NCI-H1092 treated with DMSO at 0.1 percent for 48 hours (cell line): ENCODE measurements around the gene AGAP3.
A peak's percentile ranks its signal among the peaks of the same experiment; 100 is the strongest.

Source experiments
- DNase-seq: peaks from one replicate; lab custom pipeline; 2025; lab: John Stamatoyannopoulos, UW

AGAP3 gene

GRCh38 chr7:151167197-151167961 lies 81.1 kb downstream of the AGAP3 start, which contains the start of gene GBX1:
Gene GBX1 (minus strand): TSS chr7:151167694. CDS start chr7:151167548, 146 bp downstream.
- no peak for DNase-seq

DNA sequence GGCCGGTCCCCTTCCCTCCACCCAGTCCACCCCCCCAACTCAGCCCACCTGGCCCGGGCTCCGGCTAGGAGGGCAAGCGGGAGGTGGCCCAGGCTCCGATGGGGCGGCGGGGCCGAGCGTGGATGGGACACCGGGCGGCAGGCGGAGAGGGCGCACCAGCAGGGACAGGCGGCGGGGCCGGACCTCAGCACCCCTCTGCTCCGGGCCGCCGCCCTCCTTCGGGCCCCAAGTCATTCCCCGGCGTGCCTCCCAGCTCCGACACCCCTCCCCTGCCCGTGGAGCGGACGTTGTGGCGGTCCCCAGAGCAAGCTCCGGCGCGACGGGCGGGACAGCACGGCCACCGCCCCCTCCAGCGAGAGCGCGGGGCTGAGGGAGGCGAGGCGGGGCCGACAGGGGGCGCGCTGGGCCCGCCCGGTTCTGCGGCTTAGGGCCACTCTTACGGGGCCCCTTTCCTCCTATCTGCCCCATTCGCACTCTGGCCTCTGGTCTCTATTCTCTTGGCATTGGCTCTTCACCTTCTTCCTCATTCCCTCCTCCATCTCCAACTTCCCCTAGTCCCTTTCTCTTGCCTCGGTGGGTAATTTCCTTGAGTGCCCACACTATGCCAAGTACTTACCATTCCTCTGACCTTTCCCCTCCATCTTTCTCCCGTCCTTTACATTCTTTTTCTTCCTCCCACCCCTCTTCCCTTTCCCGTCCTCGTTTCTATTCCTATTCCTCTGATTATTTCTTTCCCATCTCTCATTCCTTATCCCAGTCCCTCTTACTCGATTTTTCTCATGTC lies 81.9 kb downstream of the AGAP3 start:
- no peak for DNase-seq

DNA sequence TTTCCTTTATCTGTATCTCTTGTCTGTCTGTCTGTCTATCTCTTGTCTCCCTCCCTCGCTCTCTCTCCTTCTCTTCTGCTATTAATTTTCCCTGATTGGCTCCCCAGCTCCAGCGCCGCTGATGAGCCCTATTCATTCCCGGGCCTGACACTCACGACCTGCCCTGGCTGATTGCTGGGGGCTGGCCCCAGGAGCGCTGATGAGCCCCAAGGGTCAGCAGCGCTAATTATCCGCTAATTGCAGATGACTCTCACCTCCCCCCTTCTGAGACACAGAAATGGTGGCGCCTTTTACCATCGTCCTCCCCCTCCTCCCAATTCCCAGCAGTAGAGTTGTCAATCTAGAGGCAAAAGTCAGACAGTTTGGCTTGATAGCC lies 82.5 kb downstream of the AGAP3 start:
- no peak for DNase-seq

- peak; percentile 74 for DNase-seq
Observed at GRCh38 chr7:151172273-151173141, 86.2 kb downstream of the AGAP3 start.

- DNase-seq: no peak
Observed at GRCh38 chr7:151173386-151174245, 87.3 kb downstream of the AGAP3 start.

DNA sequence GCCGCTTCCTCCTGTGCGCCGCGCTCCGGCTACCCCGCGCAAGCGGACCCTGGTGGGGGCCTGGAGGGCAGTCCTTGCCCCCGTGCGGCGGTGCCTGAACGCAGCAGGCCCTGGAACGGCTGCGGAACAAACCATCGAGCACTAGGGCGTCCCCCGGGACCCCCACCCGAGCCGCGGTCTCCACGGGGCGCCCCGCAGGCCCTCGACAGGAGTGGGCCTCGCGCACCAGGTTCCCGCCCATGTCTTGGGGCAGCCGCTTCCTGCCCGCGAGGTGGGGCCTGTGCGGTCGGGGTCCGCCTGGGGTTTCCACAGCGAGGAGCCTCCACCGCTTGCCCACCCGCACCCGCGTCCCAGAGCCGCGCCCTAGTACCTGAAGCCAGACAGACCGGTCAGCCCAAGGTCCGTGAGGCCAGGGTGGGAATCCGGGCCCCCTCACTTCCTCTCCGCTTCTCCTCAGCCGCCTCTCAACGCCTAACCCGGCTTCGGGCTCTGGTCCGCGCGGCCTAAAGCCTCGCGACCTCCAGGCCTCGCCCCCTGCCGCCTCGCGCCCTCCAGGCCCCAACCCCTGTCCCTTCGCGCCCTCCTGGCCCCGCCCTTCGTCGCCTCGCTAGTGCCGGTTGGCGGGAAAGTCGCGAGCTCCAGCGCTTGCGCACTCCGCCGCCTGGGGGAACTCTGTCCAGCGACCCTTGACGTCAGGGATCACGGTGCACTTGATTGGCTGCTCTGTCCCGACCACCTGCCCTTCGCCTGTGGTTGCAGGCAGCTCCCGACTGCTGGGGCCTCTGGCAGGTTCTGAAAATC lies 88.2 kb downstream of the AGAP3 start:
- no peak for DNase-seq

- no peak for DNase-seq
Observed at GRCh38 chr7:151175047-151175792, 88.9 kb downstream of the AGAP3 start.

GRCh38 chr7:151175793-151176311 lies 89.6 kb downstream of the AGAP3 start:
- no peak for DNase-seq

- DNase-seq: no peak
Observed at GRCh38 chr7:151176401-151176800, 90.1 kb downstream of the AGAP3 start.

DNA sequence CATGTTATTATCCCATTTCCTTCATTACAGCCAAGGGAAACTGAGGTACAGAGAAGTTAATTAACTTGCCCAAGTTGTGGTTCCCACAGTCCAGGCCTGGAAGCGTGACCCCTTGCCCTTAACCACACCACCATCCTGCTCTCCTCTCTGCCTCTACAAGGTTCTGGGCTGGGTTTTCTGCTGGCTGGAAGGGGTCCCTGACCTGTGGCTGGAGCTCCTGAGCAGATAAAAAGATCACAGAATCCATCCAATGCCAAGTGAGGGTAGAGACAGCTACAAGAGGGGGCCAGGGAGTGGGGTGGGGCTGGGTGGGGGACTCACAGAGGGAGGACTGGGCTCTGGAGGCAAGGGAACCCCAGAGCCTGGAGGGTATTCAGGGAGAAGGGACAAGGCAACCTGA lies 91.0 kb downstream of the AGAP3 start:
- DNase-seq: no peak

GRCh38 chr7:151178236-151178635 lies 92.0 kb downstream of the AGAP3 start:
- no peak for DNase-seq

DNA sequence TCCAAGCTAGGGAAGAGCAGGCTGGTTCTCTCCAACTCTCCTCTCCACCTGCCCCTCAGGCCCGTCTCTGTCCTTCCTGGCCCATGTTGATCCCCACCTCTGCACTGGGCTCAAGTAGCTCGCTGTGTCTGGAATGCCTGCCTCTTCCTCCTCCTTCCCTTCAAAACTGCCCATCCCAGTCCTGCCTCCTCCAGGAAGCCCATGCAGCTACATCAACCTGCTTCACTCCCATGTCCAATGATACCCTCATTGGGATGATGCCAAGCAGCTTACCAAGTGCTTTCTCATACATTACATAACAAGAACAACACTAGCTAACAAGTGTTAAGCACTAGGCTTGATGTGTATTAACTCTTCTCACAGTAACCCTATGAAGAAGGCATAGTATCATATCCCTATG lies 92.6 kb downstream of the AGAP3 start:
- DNase-seq: no peak

- no peak for DNase-seq
Observed at GRCh38 chr7:151179287-151179860, 93.1 kb downstream of the AGAP3 start.

GRCh38 chr7:151179946-151180345 lies 93.7 kb downstream of the AGAP3 start:
- no peak for DNase-seq

DNA sequence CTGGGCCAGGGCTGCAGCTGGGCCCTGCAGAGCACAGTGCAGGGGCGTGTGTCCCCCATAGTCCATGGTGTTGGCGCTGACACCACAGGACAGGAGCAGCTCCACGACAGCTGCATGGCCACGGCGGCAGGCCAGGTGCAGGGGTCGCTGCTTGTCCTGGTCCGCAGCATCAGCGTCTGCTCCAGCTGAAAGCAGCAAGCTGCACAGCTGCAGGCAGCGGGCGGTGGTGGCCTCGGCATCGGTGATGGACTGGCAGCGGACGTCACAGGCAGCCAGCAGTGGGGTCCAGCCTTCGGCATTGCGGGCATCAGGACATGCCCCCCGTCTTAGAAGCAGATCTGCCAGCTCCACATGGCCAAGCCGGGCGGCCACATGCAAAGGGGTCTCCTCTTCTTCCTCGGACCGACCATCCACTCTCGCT lies 94.7 kb downstream of the AGAP3 start:
- DNase-seq: no peak

- DNase-seq: no peak
Observed at GRCh38 chr7:151185762-151186639, 99.7 kb downstream of the AGAP3 start.

DNA sequence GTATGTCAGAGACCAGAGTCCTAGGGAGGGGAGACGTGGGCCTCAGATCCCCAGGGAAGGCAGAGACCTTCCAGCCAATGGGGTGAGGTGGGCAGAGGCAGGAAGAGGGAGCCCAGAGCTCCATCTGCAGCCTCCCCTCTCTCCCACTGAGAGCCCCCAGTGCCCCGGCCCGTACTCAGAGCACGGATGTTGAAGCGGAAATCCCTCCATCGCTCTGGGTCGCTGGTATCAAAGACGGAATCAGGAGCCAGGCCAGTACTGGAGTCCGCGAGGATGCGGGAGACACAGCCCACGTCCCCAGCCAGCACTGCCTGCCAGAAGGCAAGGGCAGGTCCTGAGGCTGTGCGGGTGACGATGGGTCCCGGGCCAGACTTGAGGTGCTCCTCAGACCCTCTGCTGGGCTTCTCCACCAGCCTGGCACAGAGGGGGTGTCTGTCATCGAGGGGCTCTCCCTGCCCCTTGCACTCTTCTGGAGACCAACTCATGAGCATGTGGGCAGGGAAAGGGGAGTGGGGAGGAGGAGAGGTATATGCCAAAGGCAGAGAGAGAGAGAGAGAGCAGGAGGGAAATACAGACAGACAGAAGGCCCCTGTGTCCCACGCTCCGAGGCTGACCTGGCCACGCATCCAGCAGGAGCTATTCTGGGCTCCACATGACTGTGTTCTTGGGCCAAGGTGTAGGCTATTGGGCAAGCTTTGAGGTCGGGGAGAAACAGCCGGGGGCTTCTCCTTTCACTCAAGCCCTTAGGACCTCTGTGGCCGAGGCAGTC lies 100.5 kb downstream of the AGAP3 start, which contains the start of gene ASB10:
Gene ASB10, minus strand, starts transcription at position 611 of the 769 bp plus-strand sequence. Its CDS starts 120 bp downstream, at position 491.
- DNase-seq: no peak
